GM21529 (cell line): Measurements from ENCODE around the gene FCHO1.

Experiments
- ATAC-seq: cut with Tn5 transposase; IDR thresholded peaks from one replicate; pipeline ENCODE4 v1.9.1; 2021; ENCODE audit not compliant: unreplicated experiment

Gene FCHO1

DNA sequence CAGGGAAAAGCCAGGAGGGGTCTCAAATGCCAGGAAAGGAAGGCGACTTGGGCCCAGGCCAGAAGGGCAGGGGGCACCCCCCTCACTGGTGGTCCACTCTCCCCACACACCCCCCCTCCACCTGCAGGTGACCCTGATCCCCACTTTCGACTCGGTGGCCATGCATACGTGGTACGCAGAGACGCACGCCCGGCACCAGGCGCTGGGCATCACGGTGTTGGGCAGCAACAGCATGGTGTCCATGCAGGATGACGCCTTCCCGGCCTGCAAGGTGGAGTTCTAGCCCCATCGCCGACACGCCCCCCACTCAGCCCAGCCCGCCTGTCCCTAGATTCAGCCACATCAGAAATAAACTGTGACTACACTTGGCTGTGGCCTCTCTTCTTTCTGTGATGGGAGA, 17.1 kb upstream of the FCHO1 start:
- no peak for ATAC-seq

DNA sequence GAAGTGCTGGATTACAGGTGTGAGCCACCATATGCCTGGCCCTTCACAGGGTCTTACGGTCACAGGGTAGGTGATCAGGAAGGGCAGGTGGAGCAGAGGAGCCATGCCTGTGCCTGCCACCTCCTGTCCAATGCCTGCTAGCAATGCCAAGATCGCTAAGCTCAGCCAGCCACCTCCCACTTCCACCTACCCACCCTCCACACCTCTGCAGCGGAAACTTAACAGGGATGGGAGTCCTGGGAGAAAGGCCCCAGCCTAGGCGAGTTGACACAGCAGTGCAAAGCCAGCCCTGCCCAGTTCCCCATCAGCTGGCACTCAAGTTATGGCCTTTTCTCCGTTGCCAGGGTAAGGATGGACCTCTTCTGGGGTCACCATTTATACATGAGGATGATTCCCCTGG, 15.9 kb upstream of the FCHO1 start:
- no peak for ATAC-seq

DNA sequence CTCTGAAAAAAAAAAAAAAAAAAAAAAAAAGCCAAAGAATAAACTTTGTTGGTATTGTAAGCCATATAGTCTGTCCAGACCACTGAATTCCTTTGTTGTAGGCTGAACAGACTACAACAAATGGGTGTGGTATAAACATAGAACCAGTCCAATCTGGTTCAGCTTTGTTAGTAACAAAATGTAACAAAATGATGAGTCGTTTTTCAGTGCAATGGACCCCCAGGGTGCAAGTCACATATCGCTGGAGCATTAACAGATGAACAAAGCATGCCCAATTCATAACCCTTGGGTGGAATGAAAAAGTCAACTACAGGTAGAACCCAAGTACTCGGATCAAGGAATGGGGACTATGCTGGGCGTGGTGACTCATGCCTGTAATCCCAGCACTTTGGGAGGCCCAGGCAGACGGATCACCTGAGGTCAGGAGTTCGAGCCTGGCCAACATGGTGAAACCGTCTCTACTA, 13.6 kb upstream of the FCHO1 start:
- no peak for ATAC-seq

DNA sequence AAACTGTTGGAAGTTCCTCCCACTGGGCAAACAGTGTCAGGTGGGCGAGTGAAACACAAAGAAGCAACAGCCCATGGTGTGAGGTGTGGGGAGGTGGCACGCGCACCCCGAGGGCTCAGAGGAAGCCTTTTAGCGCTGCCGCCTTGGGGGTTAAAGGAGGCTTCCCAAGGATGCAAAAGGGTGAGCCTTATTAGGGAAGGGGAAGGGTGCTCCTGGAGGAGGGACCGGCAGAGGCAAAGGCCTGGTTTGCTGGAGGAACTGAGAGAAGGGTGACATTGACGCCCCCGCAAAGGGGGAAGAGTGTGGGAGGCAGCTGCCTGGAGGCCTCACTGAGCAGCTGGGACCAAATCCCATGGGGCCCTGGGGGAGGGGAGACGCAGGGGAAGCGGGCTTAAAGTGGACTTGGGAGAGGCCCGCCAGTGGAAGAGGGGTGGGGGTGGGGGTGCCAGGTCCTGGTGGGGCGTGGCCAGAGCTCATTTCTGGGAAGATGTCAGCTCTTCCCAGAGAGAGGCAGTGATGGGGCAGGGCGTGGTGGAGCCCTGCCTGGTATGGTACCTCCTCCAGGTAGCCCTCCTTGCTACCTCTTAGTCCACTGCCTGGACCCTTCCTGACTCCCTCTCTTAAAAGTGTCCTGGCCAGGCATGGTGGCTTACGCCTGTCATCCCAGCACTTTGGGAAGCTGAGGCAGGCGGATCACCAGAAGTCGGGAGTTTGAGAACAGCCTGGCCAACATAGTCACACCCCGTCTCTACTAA, 12.0 kb upstream of the FCHO1 start:
- no peak for ATAC-seq

DNA sequence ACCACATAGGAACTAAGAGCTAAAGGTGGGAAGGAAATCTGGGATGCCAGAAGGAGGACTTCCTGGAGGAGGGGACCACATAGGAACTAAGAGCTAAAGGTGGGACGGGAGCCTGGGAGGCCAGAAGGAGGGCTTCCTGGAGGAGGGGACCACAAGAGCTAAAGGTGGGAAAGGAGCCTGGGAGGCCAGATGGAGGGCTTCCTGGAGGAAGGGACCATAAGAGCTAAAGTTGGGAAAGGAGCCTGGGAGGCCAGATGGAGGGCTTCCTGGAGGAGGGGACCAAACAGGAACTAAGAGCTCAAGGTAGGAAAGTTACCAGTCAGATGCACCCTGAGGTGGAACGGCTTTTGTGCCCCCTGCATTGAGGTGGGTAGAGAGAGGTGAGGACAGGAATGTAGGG, 9.8 kb upstream of the FCHO1 start:
- ATAC-seq = no peak

DNA sequence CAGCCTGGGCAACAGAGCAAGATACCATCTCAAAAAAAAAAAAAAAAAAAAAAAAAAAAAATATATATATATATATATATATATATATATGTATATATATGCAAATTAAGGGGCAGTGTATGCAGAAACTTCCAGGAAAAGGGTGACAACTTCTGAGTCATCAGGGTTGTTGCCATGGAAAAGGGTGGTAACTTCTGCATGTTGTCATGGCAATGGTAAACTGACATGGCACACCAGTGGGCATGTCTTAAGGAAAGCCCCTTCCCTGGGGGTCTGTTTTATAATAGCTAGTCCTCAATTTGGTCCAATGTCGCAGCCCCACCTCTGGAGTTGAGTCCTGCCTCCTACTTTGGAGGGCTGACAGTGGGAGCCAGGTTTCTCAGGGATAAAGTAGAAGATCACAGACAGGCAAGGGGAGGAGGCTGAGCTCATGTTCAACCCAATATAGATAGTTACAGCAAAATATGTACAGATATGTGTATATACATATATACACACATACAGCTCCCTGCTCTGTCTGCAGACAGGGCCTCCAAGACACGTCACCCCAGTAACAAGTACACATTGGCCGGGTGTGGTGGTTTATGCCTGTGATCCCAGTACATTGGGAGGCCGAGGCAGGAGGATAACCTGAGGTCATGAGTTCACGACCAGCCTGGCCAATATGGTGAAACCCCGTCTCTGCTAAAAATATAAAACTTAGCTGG, 7.2 kb upstream of the FCHO1 start:
- no peak for ATAC-seq

DNA sequence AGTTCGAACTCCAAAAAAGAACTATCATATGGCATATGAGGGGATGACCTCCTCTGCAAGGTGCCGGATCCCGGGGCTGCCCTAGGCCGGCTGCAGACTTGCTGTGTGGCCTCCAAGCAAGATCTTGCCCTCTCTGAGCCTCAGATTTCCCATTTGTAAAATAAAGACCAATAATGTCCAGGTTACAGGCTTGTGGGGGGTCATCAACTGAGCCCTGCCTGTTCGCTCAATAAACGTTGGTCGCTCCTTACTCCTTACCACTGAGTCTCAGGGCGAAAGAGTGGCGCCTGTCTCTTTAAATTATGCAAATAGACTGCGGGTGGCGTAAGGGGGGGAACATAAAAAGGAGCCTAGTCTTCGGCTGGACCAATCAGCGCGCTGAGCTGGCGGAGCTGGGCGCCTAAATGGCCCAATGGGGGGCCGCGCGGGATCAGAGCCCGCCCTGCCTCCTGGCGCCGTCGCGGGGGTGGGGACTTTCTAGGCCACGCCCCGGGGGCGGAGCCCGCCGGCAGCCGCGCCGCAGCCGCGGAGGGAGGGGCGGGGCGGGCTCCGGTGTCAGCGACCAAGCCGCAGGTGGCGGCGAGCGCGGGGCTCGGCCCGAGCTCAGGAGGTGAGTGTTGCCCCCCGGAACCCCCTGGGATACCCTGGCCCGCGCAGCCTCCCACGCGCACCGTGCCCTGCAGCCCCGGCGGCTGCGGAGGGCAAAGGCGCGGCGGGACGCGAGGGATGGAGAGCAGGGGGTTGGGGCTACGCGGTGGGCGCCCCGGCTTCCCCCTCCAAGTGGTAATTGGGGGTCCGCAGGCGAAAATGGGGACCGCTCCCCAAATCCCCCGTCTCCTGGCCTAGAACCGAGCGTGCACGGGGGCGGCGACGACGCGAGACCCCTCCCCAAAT, 3.8 kb upstream of the FCHO1 start:
- peak; percentile 63 for ATAC-seq

DNA sequence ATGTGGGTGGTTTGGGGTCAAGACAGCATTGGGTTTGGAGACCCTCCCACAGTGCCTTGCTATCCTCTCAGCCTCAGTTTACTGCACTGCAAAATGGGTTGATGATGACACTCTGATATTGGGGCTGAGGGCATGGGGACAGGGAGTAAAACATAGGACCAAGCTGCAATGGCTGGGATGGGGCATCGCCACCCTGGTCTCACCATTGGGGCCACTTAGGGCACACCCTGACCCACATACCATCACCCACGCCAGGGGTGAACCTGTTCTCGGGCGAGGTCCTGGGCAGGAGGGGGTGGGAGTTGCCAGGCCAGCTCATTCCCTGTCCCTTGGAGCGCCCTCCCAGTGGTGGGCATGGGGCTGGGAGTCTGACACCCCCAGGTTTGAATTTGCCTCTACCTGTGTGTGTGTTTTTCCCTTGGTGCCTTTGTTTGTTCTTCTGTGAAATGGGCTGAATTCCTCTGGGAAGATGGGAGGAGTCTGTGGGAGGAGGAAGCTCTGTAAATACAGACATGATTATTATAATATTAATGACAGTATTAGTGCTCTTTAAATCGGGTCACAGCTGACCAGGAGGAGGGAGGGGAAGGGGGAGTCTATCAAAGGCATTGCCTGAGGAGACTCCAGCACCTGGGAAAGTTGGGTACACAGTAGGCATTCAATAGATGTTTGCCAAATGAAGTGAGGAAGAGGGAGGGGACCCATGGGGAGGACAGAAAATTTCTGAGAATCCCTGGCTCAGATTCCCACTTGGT, 2.2 kb upstream of the FCHO1 start:
- ATAC-seq = no peak

DNA sequence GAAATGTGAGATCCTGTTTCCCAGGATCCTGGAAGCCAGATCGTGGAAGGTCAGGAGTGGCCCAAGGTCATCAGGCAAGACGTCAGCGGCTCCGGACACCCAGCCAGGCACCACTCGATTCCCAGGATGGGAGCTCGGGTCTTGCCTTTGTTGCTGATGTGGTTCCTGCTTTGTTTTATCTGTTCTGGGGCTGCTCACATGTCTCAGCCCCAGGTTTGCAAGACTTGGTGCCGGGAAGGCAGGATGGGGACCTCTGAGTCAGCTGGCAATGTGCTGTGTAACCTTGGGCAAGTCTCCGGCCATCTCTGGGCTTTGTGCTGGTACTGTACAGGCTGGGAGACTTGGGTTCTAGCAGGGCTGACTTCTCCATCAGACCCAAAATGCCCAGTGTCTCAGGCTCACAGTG, 1.4 kb upstream of the FCHO1 start:
- ATAC-seq = no peak

DNA sequence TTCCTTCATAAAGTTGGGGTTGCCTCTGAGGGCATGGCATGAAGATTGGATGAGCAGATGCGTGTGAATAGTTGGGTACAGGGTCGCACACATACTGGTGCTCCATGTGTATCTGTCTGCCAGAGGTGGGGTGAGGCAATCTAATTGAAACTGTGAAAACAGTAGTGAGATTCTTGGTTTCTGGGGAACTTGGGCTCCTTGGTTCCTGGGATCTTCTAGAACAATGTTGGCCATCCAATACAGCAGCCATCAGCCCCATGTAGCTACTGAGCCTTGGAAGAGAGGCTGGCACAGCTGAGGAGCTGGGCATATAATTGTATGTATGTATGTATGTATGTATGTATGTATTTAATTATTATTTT, 616 bp downstream of the FCHO1 start:
- ATAC-seq = peak; percentile 1

DNA sequence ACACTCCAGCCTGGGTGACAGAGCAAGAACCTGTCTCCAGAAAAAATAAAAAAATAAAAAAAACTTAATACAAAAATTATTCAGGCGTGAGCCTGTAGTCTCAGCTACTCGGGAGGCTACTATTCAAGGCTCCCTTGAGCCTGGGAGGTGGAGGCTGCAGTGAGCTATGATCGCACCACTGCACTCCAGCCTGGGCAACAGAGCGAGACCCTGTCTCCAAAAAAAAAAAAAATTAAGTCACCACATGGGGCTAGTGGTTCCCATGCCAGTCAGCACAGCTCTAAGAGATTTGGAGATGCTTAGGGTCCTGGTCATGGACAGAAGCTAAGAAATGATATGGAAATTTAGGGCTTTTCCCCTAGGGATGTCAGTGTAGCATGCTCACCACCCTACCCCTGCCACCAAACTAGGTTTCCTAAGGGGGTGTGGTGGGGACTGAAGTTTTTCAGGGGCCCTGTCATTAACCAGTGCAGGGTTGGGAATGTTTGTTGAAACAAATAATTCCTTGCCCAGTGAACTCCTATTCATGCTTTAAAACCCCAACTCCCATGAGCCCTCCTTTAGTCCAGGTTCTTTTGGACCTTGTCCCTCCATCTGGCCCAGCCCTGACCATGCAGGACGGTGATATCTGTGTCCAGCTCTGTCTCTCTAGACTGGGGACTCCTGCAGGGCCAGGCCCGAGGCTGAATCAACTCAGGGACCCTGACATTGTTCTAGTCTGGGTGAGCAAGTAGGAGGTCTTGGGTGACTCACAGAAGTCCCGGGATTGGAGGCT, 1.8 kb downstream of the FCHO1 start:
- no peak for ATAC-seq

DNA sequence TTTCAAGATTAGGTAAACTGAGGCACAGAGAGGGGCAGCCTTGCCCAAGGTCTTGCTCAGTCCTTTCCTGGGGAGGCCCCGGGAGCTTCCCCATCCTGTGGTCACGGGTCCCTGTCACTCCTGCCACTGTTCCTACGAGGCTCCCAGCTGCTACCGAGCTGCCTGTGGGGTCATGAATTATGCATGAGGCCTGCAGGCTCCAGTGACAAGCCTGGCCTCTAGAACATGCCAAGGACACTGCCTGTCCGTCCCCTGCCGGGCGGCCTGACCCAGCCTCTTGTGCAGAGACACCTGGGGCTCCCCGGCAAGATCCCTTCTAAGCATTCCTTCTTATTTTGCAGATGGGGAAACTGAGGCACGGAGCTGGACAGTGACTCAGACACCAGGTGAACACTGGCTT, 2.7 kb downstream of the FCHO1 start:
- ATAC-seq = no peak

DNA sequence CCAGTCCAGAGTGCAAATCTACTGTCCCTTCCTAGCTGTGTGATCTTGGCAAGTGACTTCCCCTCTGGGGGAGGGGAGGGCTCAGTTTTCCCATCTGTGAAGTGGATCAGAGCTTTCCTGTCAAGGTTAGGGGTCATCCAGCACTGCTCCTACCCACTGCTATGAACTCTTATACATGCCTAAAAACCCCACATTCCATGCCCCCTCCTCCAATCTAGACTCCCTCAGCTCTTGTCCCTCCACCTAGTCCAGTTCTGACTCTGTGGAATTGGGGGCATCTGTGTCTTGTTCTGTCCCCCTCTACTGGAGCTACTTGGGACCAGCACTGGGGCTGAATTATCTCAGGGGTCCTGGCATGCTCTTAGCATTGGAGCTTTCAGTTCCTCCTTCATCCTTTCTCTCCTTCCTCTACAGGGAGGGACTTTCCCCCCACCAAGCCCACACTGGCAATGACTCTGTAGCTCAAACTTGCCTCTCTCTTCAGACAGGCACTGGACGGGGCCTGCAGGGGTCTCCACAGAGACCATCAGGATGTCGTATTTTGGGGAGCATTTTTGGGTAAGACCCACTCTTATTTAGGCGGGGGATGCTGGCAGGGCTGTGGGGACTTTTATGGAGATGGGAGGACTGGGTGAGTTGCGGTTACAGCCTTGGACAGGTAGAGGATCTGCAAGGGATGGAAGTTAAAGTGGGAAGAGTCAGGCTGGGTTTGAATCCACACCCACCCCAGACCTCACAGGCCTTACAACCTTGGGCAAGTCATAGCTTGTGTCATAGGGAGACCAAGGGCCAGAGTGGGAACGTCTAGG, 3.6 kb downstream of the FCHO1 start:
- peak; percentile 48 for ATAC-seq

DNA sequence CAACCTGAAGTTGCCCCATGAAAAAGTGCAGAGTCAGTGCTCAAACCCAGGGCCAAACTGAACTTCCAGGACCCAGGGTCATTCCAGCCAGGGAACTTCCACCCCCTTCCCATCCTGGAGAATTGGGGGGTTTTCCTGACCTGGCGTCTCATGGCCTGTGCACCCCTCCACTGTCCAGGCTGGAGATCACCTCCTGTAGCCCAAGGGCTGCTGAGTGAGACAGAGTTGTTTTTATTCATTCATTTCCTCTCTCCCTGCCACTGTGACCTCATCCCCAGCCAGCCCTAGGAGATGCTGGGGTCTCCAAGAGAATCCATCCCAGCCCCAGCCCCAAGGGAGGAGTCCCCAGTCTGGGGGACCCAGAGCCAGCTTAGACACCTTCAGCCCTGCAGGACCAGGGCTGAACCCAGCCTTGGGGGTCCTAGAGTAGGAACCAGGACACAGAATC, 4.2 kb downstream of the FCHO1 start:
- ATAC-seq = no peak

DNA sequence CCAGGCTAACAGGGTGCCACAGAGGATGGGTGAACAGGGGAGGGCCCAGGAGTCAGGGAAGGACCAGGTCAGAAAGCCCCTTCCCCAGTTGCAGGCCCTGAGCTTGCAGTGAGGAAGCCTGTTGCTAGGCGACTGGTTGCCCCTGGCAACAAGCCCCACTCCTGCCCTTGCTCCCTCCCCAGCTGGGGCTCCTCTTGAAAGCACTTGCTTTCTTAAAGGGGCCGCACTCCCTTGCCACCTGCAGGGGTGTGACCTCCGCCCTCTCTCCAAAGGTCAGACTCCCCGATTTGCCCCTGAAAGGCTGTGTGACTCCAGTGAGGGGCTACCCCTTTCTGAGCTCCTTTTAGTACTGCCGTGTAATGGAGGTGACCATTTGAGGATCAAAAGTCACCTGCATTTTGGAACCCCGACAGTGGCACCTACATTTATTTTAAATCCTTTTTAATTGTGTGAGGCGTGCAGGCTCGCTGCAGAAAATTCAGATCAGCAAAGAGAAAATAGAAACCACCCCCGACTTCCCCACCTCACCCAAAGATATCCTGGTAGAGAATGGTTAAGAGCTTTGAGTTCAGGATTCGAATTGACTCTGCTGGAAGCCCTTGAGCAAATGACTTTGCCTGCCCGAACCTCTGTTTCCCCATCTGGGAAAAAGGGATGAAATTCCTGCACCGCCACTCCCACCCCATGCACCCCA, 4.8 kb downstream of the FCHO1 start:
- no peak for ATAC-seq

DNA sequence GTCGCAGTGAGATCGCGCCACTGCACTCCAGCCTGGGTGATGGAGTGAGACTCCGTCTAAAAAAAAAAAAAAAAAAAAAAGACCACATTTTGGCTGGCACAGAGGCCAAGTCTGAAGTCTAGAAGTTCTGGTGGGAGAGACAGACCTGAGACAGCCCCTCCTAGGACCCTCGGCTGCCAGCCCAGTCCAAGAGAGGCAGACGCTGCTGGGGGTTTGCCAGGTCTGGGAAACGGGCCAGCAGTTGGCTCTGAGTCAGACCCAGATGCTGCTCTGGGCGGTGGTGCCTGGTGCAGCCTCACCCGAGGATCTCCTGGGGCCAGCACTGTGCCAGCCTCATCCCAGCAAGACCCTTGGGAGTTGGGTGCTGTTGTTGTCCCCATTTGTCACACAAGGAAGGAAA, 5.8 kb downstream of the FCHO1 start:
- ATAC-seq = no peak

DNA sequence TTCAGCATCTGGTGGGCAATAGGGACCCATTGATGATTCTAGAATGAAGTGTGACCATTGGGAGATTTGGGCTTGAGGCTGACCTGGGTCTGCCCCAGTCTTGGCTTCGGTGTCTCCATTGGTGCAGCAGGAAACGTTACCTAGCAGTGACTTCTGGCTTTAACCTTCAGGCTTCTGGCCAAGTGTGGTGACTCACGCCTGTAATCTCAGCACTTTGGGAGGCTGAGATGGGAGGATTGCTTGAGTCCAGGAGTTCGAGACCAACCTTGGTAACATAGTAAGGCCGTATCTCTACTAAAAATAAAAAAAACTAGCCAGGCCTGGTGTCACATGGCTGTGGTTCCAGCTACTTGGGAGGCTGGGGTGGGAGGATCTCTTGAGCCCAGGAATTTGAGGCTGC, 7.2 kb downstream of the FCHO1 start:
- no peak for ATAC-seq

DNA sequence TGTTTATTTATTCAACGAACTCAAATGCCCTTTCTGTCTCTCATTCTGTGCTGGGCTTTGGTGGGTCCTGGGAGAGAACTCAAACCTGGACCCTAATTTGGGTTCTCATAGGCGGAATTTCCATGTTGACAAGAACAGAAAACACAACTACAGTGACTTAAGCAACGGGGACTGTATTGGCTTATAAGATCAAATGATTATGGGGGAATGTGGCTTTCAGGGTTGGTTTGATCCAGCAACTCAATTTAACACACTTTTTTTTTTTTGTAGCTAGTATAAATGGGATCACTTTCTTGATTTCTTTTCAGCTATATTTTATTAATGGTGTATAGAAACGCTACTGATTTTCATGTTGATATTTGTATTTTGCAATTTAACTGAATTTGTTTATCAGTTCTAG, 9.9 kb downstream of the FCHO1 start:
- no peak for ATAC-seq
